ENCODE measurements around the gene CCN6.

DNA sequence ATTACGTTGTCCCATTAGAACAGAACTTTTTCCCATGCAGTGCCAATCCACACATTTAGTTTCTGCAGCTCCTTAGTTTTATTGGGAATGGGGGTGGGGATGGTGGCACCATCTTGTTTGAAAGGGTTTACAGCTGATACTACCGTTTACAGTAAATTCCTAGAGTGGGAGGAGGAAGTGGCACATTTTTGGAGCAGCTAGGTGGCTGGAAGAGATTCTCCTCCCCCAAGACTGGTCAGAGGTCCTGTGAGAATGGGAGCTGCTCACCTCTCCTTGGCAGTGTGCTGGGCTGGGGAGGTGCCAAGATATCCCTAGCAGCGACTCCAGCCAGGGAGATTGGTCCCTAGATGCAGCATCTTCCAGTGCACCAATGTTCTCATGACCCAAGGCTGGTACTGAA lies 12.4 kb upstream of the CCN6 start:
- TF ChIP-seq POLR2AphosphoS5 (IDR thresholded peaks at IDR 0.05) (no peak), CTCF (IDR thresholded peaks at IDR 0.05; ENCODE audit: poor library complexity, severe bottlenecking) (no peak), REST (IDR thresholded peaks at IDR 0.05; ENCODE audit: borderline replicate concordance) (no peak), EP300 (conservative IDR thresholded peaks at IDR 0.05; ENCODE audit: poor library complexity, severe bottlenecking) (no peak), EZH2 (IDR thresholded peaks at IDR 0.05; ENCODE audit: borderline replicate concordance, insufficient read depth, low read length, poor library complexity, severe bottlenecking) (no peak), TAF1 (IDR thresholded peaks at IDR 0.05; ENCODE audit: low read depth) (no peak), RAD21 (conservative IDR thresholded peaks at IDR 0.05) (no peak)

Measured in neural cell (in vitro differentiated cells).